Tibial nerve (tissue), 4 donors: Measurements from ENCODE around the gene RTCA.

Experiments used
- CTCF ChIP-seq, 5 experiments: fragments of 200-600 bp in 3 of 5; fragments of 450-650 bp in 2 of 5; sonication (generic) in 3 of 5; IDR thresholded peaks; one replicate each; pipeline ENCODE4 v1.5.1; 2016 to 2019; ENCODE audit warnings: antibody characterized with exemption in 5 of 5, mild to moderate bottlenecking in 3 of 5, moderate library complexity in 2 of 5
- EP300 ChIP-seq, 2 donors: sonication (generic); formaldehyde crosslinking; IDR thresholded peaks; one replicate each; pipeline ENCODE4 v1.6.1; 2017; ENCODE audit warnings: antibody characterized with exemption in 2 of 2, mild to moderate bottlenecking in 1 of 2
- POLR2A ChIP-seq, 2 donors: fragments of 450-650 bp; IDR thresholded peaks; one replicate each; pipeline ENCODE4 v1.6.1; 2017; ENCODE audit warnings: antibody characterized with exemption in 2 of 2, mild to moderate bottlenecking in 2 of 2, moderate library complexity in 2 of 2

- TF ChIP-seq POLR2A (IDR thresholded peaks at IDR 0.05) (no peak), CTCF (IDR thresholded peaks at IDR 0.05) (no peak), EP300 (IDR thresholded peaks at IDR 0.05) (no peak)
These were observed 59.7 kb downstream of the RTCA start for GRCh38 chr1:100325415-100326324.
